ENCODE measurements around the gene C12orf42. TPM values are rescaled to one million over a fixed set of nuclear protein-coding genes. Genes with fewer than 3 reads are reported as not detected.

C12orf42 gene
- total RNA-seq, 4 donors from 2014 or later: 1.2 TPM; not detected in 3

DNA sequence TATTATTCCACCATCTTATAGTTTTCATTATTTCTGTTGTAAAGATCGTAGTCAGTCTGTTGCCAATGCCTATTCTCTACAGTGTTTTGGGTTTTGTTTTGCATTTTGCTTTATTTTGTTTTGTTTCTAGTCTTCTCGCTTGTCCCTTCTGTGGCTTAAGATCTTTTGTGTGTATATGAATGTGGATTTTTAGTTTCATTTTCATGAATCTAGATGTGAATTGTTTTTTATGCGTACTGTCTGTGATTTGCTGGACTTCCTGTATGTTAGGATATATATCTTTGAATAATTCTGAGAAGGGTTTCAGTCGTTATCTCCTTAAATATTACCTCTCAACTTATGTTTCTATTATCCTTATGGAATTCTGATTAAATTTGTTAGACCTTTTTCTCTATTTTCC is 13.4 kb downstream of the C12orf42 start:
- no peak for TF ChIP-seq EP300 (IDR thresholded peaks at IDR 0.05)
- Histone ChIP-seq H3K4me3 (no peak overlapping the region), H3K9me3 (peaks cover 0 to 30% (median 9%) of the 10 kb centered on the region in 4 donors), H3K36me3 (no peaks in the 10 kb centered on the region), H3K27me3 (no peaks in the 10 kb centered on the region), H3K4me1 (no peaks in the 10 kb centered on the region), H3K27ac (no peak overlapping the region)
- no peak for DNase-seq (ENCODE audit: low spot score in 2 of 2)
- WGBS, 2 donors: 62 to 64% methylated on average over 4 of the region's 4 CpGs

GRCh38 chr12:103475073-103475472 is 20.7 kb downstream of the C12orf42 start:
- WGBS, 2 donors: 45 to 47% methylated on average over 2 of the region's 2 CpGs
- no peak for TF ChIP-seq POLR2A (IDR thresholded peaks at IDR 0.05)
- TF ChIP-seq, protein P1, sequence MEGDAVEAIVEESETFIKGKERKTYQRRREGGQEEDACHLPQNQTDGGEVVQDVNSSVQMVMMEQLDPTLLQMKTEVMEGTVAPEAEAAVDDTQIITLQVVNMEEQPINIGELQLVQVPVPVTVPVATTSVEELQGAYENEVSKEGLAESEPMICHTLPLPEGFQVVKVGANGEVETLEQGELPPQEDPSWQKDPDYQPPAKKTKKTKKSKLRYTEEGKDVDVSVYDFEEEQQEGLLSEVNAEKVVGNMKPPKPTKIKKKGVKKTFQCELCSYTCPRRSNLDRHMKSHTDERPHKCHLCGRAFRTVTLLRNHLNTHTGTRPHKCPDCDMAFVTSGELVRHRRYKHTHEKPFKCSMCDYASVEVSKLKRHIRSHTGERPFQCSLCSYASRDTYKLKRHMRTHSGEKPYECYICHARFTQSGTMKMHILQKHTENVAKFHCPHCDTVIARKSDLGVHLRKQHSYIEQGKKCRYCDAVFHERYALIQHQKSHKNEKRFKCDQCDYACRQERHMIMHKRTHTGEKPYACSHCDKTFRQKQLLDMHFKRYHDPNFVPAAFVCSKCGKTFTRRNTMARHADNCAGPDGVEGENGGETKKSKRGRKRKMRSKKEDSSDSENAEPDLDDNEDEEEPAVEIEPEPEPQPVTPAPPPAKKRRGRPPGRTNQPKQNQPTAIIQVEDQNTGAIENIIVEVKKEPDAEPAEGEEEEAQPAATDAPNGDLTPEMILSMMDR (IDR thresholded peaks at IDR 0.05): no peak
- no peak for TF ChIP-seq EP300 (IDR thresholded peaks at IDR 0.05)
- no peak overlapping the region for H3K27ac ChIP-seq
- no peaks in the 10 kb centered on the region for H3K4me1 ChIP-seq
- H3K4me3 ChIP-seq: no peak overlapping the region
- no peaks in the 10 kb centered on the region for H3K36me3 ChIP-seq
- H3K27me3 ChIP-seq: no peaks in the 10 kb centered on the region
- H3K9me3 ChIP-seq: peaks cover 0 to 28% (median 3%) of the 10 kb centered on the region in 4 donors
- DNase-seq (ENCODE audit: low spot score in 2 of 2): no peak

GRCh38 chr12:103470664-103471063 is 25.1 kb downstream of the C12orf42 start:
- no peak for DNase-seq (ENCODE audit: low spot score in 2 of 2)
- Histone ChIP-seq H3K9me3 (no peaks in the 10 kb centered on the region), H3K27me3 (no peaks in the 10 kb centered on the region), H3K36me3 (no peaks in the 10 kb centered on the region), H3K4me3 (no peak overlapping the region), H3K4me1 (no peaks in the 10 kb centered on the region), H3K27ac (no peak overlapping the region)
- TF ChIP-seq EP300 (IDR thresholded peaks at IDR 0.05) (no peak), POLR2A (IDR thresholded peaks at IDR 0.05) (no peak)
- TF ChIP-seq, protein P1 (IDR thresholded peaks at IDR 0.05): no peak

DNA sequence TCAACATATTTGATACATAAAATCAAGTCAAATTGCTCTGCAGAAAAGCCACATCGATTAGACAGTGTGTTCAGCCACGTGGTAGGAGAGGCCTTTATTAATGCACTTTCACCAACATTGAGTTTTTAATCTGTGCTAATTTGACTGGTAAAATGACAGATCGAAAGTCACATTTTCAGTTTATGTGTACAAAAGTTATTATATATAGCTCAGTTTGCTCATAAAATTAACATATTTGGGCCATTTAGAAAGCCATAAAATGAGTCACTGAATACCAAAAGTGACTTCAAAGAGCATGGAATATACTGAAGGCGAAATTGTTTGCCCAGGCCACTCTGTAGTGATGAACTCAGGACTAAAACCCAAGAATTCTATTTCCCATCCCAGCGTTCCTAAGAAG is 26.0 kb downstream of the C12orf42 start:
- Histone ChIP-seq H3K4me3 (no peak overlapping the region), H3K27ac (no peak overlapping the region), H3K9me3 (peaks cover 0 to 3% (median 0%) of the 10 kb centered on the region in 4 donors), H3K36me3 (no peaks in the 10 kb centered on the region), H3K27me3 (no peaks in the 10 kb centered on the region), H3K4me1 (no peaks in the 10 kb centered on the region)
- no peak for DNase-seq (ENCODE audit: low spot score in 2 of 2)
- WGBS, 2 donors: 67 to 71% methylated on average over 5 of the region's 5 CpGs
- TF ChIP-seq, protein P1 (IDR thresholded peaks at IDR 0.05): no peak
- no peak for TF ChIP-seq POLR2A (IDR thresholded peaks at IDR 0.05)
- no peak for TF ChIP-seq EP300 (IDR thresholded peaks at IDR 0.05)

GRCh38 chr12:103468837-103469236 is 26.9 kb downstream of the C12orf42 start:
- no peak for DNase-seq (ENCODE audit: low spot score in 2 of 2)
- TF ChIP-seq EP300 (IDR thresholded peaks at IDR 0.05): no peak
- no peak for TF ChIP-seq POLR2A (IDR thresholded peaks at IDR 0.05)
- TF ChIP-seq, protein P1 (IDR thresholded peaks at IDR 0.05): no peak
- H3K9me3 ChIP-seq: peaks cover 0 to 12% (median 1%) of the 10 kb centered on the region in 4 donors
- no peaks in the 10 kb centered on the region for H3K4me1 ChIP-seq
- no peak overlapping the region for H3K4me3 ChIP-seq
- H3K27me3 ChIP-seq: no peaks in the 10 kb centered on the region
- H3K27ac ChIP-seq: no peak overlapping the region
- H3K36me3 ChIP-seq: no peaks in the 10 kb centered on the region
- 61 to 70% methylated on average over 3 of the region's 3 CpGs for WGBS, 2 donors

DNA sequence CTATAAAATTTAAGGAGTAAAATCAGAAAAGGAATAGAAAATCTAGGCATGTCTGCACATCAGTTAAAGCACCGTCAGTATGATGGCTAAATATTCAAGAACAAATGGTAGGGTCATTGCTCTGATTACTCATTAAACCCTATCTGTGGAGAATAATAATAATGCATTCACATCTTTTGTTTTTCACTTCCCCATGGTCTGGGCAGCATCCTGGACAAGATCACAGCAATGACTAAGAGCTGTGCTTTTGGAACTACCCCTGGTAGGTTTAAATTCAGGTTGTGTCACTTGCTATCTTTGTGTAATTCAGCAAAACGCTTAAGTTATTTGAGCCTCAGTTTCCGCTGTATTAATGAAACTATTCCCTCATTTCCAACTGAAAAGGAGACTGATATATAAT is 33.1 kb downstream of the C12orf42 start:
- Histone ChIP-seq H3K4me3 (no peak overlapping the region), H3K36me3 (no peaks in the 10 kb centered on the region), H3K27me3 (no peaks in the 10 kb centered on the region), H3K27ac (no peak overlapping the region), H3K9me3 (peaks cover 0 to 15% (median 1%) of the 10 kb centered on the region in 4 donors), H3K4me1 (no peaks in the 10 kb centered on the region)
- TF ChIP-seq EP300 (IDR thresholded peaks at IDR 0.05) (no peak), POLR2A (IDR thresholded peaks at IDR 0.05) (no peak)
- TF ChIP-seq, protein P1 (IDR thresholded peaks at IDR 0.05): no peak
- no peak for DNase-seq (ENCODE audit: low spot score in 2 of 2)
- WGBS, 2 donors: 79 to 84% methylated on average over 3 of the region's 3 CpGs

Data from tibial nerve (tissue), 4 donors.